Mesenchymal stem cell (in vitro differentiated cells and primary cell): ENCODE data around the gene ROBO2.

ENCODE experiments used
- DNase-seq: peaks from one replicate; pipeline ENCODE4 v3.0.0-alpha.2; 2013
- H2AFZ ChIP-seq: one replicate; pipeline ENCODE4 v1.6.1; 2013; ENCODE audit warnings: low read depth, mild to moderate bottlenecking, control low read depth, inconsistent platforms, low read length, moderate library complexity
- H2AK5ac ChIP-seq: 2 replicates; pipeline ENCODE4 v1.6.1; 2013; ENCODE audit warnings: low read length, moderate library complexity, mild to moderate bottlenecking, inconsistent platforms; ENCODE audit not compliant: severe bottlenecking
- H2BK120ac ChIP-seq: one replicate; pipeline ENCODE4 v1.6.1; 2013; ENCODE audit warnings: low read depth, mild to moderate bottlenecking, inconsistent platforms, low read length, moderate library complexity
- H2BK12ac ChIP-seq, 2 experiments: one replicate each; pipeline ENCODE4 v1.6.1; 2013; ENCODE audit warnings: inconsistent platforms in 2 of 2, low read length in 2 of 2, mild to moderate bottlenecking in 2 of 2, moderate library complexity in 2 of 2, control low read depth in 1 of 2
- H2BK15ac ChIP-seq: one replicate; pipeline ENCODE4 v1.6.1; 2013; ENCODE audit warnings: mild to moderate bottlenecking, low read depth, inconsistent platforms; ENCODE audit not compliant: poor library complexity, severe bottlenecking
- H2BK5ac ChIP-seq: 2 replicates; pipeline ENCODE4 v1.6.1; 2013; ENCODE audit warnings: low read depth, mild to moderate bottlenecking, low read length, control low read depth, inconsistent platforms; ENCODE audit not compliant: poor library complexity, severe bottlenecking
- H3K14ac ChIP-seq, 2 experiments: one replicate each; pipeline ENCODE4 v1.6.1; 2013; ENCODE audit warnings: inconsistent platforms in 2 of 2, low read length in 2 of 2, control low read depth in 1 of 2, mild to moderate bottlenecking in 1 of 2, moderate library complexity in 1 of 2
- H3K18ac ChIP-seq, 2 experiments: one replicate each; pipeline ENCODE4 v1.6.1; 2013; ENCODE audit warnings: inconsistent platforms in 2 of 2, low read length in 2 of 2, control low read depth in 1 of 2, low read depth in 1 of 2, mild to moderate bottlenecking in 1 of 2
- H3K23ac ChIP-seq, 2 experiments: one replicate each; pipeline ENCODE4 v1.6.1; 2013; ENCODE audit warnings: inconsistent platforms in 2 of 2, low read length in 2 of 2, mild to moderate bottlenecking in 2 of 2, moderate library complexity in 2 of 2, control low read depth in 1 of 2
- H3K27ac ChIP-seq: 2 replicates; pipeline ENCODE4 v1.5.1; 2013; ENCODE audit warnings: mild to moderate bottlenecking, moderate library complexity, low read length, control low read depth, inconsistent platforms; ENCODE audit not compliant: poor library complexity, severe bottlenecking
- H3K27me3 ChIP-seq, 2 experiments: 2 replicates each; pipeline versions ENCODE4 v1.6.1 to v1.7.0; 2013; ENCODE audit warnings: low read length in 2 of 2, mild to moderate bottlenecking in 2 of 2, moderate library complexity in 2 of 2, control low read depth in 1 of 2, inconsistent platforms in 1 of 2; ENCODE audit not compliant: control insufficient read depth in 1 of 2, insufficient read depth in 1 of 2
- H3K36me3 ChIP-seq, 2 experiments: 2 replicates each; pipeline versions ENCODE4 v1.6.1 to v1.7.0; 2013; ENCODE audit warnings: low read length in 2 of 2, control low read depth in 1 of 2, inconsistent platforms in 1 of 2, low read depth in 1 of 2, mild to moderate bottlenecking in 1 of 2; ENCODE audit not compliant: insufficient read depth in 2 of 2, control insufficient read depth in 1 of 2
- H3K4ac ChIP-seq, 2 experiments: one replicate each; pipeline ENCODE4 v1.6.1; 2013; ENCODE audit warnings: inconsistent platforms in 2 of 2, low read length in 2 of 2, mild to moderate bottlenecking in 2 of 2, moderate library complexity in 2 of 2, control low read depth in 1 of 2, low read depth in 1 of 2
- H3K4me1 ChIP-seq: 2 replicates; pipeline ENCODE4 v1.6.1; 2013; ENCODE audit warnings: low read depth, low read length, control low read depth; ENCODE audit not compliant: control insufficient read depth, insufficient read depth
- H3K4me2 ChIP-seq: 2 replicates; pipeline ENCODE4 v1.6.1; 2013; ENCODE audit warnings: low read length, mild to moderate bottlenecking, inconsistent platforms; ENCODE audit not compliant: poor library complexity, severe bottlenecking
- H3K4me3 ChIP-seq, 2 experiments: 2 replicates each; pipeline versions ENCODE4 v1.5.1 to v1.7.0; 2013; ENCODE audit warnings: low read length in 2 of 2, mild to moderate bottlenecking in 2 of 2, control low read depth in 1 of 2, low read depth in 1 of 2; ENCODE audit not compliant: insufficient read depth in 1 of 2
- H3K79me1 ChIP-seq: replicated peaks from 2 replicates; pipeline ENCODE4 v1.6.1; 2013; ENCODE audit warnings: mild to moderate bottlenecking, control low read depth, low read length, inconsistent platforms; ENCODE audit not compliant: poor library complexity, severe bottlenecking
- H3K9ac ChIP-seq: 2 replicates; pipeline ENCODE4 v1.7.0; 2013; ENCODE audit warnings: mild to moderate bottlenecking, low read length, moderate library complexity
- H3K9me3 ChIP-seq: 2 replicates; pipeline ENCODE4 v1.7.0; 2013; ENCODE audit warnings: mild to moderate bottlenecking, low read length; ENCODE audit not compliant: control insufficient read depth
- H4K8ac ChIP-seq: one replicate; pipeline ENCODE4 v1.6.1; 2013; ENCODE audit warnings: inconsistent platforms, mild to moderate bottlenecking, low read length, moderate library complexity
- H4K91ac ChIP-seq: one replicate; pipeline ENCODE4 v1.6.1; 2013; ENCODE audit warnings: mild to moderate bottlenecking, low read length, inconsistent platforms
- WGBS: methylation state at CpG from one replicate; pipeline ENCODE4 v1.1.7; 2013; ENCODE audit warnings: mixed read lengths; 5-methylcytosine and 5-hydroxymethylcytosine counted together

Gene ROBO2

GRCh38 chr3:77685713-77686112, 645.8 kb downstream of the ROBO2 start:
- WGBS, result 64% methylated on average over 2 of the region's 3 CpGs
- Histone ChIP-seq H3K9me3 (peaks cover 28% of the 10 kb centered on the region), H3K18ac (no peak overlapping the region), H3K27ac (no peak overlapping the region), H2AFZ (no peak overlapping the region), H2BK120ac (no peak overlapping the region), H3K4me2 (no peak overlapping the region), H3K14ac (no peak overlapping the region), H3K36me3 (no peaks in the 10 kb centered on the region), H3K23ac (no peak overlapping the region), H3K4ac (no peak overlapping the region), H2BK15ac (no peak overlapping the region), H2BK12ac (no peak overlapping the region), H3K4me3 (no peak overlapping the region), H4K8ac (no peak overlapping the region), H3K9ac (no peak overlapping the region), H3K79me1 (no peaks in the 10 kb centered on the region), H2BK5ac (no peak overlapping the region), H3K27me3 (no peaks in the 10 kb centered on the region), H4K91ac (no peak overlapping the region), H3K4me1 (no peaks in the 10 kb centered on the region), H2AK5ac (no peak overlapping the region)
- no peak for DNase-seq

- H3K27me3 ChIP-seq, result no peaks in the 10 kb centered on the region
- H2AK5ac ChIP-seq, result no peak overlapping the region
- no peaks in the 10 kb centered on the region for H3K79me1 ChIP-seq
- no peak overlapping the region for H2BK15ac ChIP-seq
- no peak overlapping the region for H3K14ac ChIP-seq
- H3K4me1 ChIP-seq, result no peaks in the 10 kb centered on the region
- H3K36me3 ChIP-seq, result no peaks in the 10 kb centered on the region
- no peak overlapping the region for H4K8ac ChIP-seq
- H2BK12ac ChIP-seq, result no peak overlapping the region
- no peak overlapping the region for H3K27ac ChIP-seq
- DNase-seq, result no peak
- H3K9ac ChIP-seq, result no peak overlapping the region
- H3K4me3 ChIP-seq, result no peak overlapping the region
- H2AFZ ChIP-seq, result no peak overlapping the region
- no peak overlapping the region for H3K18ac ChIP-seq
- WGBS, result 90% methylated on average over 1 of the region's 2 CpGs
- H3K4ac ChIP-seq, result no peak overlapping the region
- no peak overlapping the region for H4K91ac ChIP-seq
- no peak overlapping the region for H2BK5ac ChIP-seq
- no peak overlapping the region for H3K4me2 ChIP-seq
- H2BK120ac ChIP-seq, result no peak overlapping the region
- no peak overlapping the region for H3K23ac ChIP-seq
- peaks cover 23% of the 10 kb centered on the region for H3K9me3 ChIP-seq
Measured at GRCh38 chr3:77686560-77686959, 646.7 kb downstream of the ROBO2 start.

- DNase-seq, result no peak
- H3K9me3 ChIP-seq, result peaks cover 13% of the 10 kb centered on the region
- no peak overlapping the region for H3K4me2 ChIP-seq
- H2AFZ ChIP-seq, result no peak overlapping the region
- H3K36me3 ChIP-seq, result no peaks in the 10 kb centered on the region
- H4K91ac ChIP-seq, result no peak overlapping the region
- no peak overlapping the region for H3K14ac ChIP-seq
- H2BK12ac ChIP-seq, result no peak overlapping the region
- H3K23ac ChIP-seq, result no peak overlapping the region
- H2AK5ac ChIP-seq, result no peak overlapping the region
- no peak overlapping the region for H2BK15ac ChIP-seq
- no peak overlapping the region for H3K4ac ChIP-seq
- no peaks in the 10 kb centered on the region for H3K4me1 ChIP-seq
- H2BK5ac ChIP-seq, result no peak overlapping the region
- no peaks in the 10 kb centered on the region for H3K79me1 ChIP-seq
- no peak overlapping the region for H2BK120ac ChIP-seq
- no peak overlapping the region for H3K27ac ChIP-seq
- no peak overlapping the region for H4K8ac ChIP-seq
- no peak overlapping the region for H3K4me3 ChIP-seq
- 82% methylated on average over 3 of the region's 3 CpGs for WGBS
- no peaks in the 10 kb centered on the region for H3K27me3 ChIP-seq
- no peak overlapping the region for H3K9ac ChIP-seq
- no peak overlapping the region for H3K18ac ChIP-seq
Measured at GRCh38 chr3:77687545-77687944, 647.6 kb downstream of the ROBO2 start.

- peaks cover 4% of the 10 kb centered on the region for H3K9me3 ChIP-seq
- no peak overlapping the region for H4K91ac ChIP-seq
- DNase-seq, result no peak
- no peak overlapping the region for H3K27ac ChIP-seq
- H3K14ac ChIP-seq, result no peak overlapping the region
- H3K4me3 ChIP-seq, result no peak overlapping the region
- no peak overlapping the region for H2AK5ac ChIP-seq
- WGBS, result 92% methylated on average over 4 of the region's 7 CpGs
- H3K23ac ChIP-seq, result no peak overlapping the region
- H2BK15ac ChIP-seq, result no peak overlapping the region
- no peaks in the 10 kb centered on the region for H3K79me1 ChIP-seq
- no peak overlapping the region for H2AFZ ChIP-seq
- no peaks in the 10 kb centered on the region for H3K4me1 ChIP-seq
- H3K18ac ChIP-seq, result no peak overlapping the region
- H3K36me3 ChIP-seq, result no peaks in the 10 kb centered on the region
- no peak overlapping the region for H2BK5ac ChIP-seq
- H3K4ac ChIP-seq, result no peak overlapping the region
- H2BK12ac ChIP-seq, result no peak overlapping the region
- no peaks in the 10 kb centered on the region for H3K27me3 ChIP-seq
- no peak overlapping the region for H4K8ac ChIP-seq
- H3K4me2 ChIP-seq, result no peak overlapping the region
- H2BK120ac ChIP-seq, result no peak overlapping the region
- H3K9ac ChIP-seq, result no peak overlapping the region
Measured at GRCh38 chr3:77690284-77690845, 650.5 kb downstream of the ROBO2 start.
